Brain microvascular endothelial cell (primary cell): ENCODE measurements around the gene CACNG4.
"Not testable (repeated sequence)": the region's sequence is repeated elsewhere in the genome, so short reads cannot be mapped to it uniquely, and the experiment has no call there.

Experiments used
- DNase-seq: peaks from one replicate; pipeline ENCODE4 v3.0.0-alpha.2; 2020
- H3K27ac ChIP-seq: fragments of 250-450 bp; sonication (Bioruptor Pico); 2 replicates; pipeline ENCODE4 v1.5.1; 2020; ENCODE audit warnings: mild to moderate bottlenecking, moderate library complexity
- H3K27me3 ChIP-seq: fragments of 250-450 bp; sonication (Bioruptor Pico); replicated peaks from 2 replicates; pipeline ENCODE4 v1.5.1; 2020; ENCODE audit warnings: mild to moderate bottlenecking
- H3K36me3 ChIP-seq: fragments of 250-450 bp; sonication (Bioruptor Pico); replicated peaks from 2 replicates; pipeline ENCODE4 v1.5.1; 2020; ENCODE audit warnings: mild to moderate bottlenecking
- H3K4me3 ChIP-seq: 2 replicates; pipeline ENCODE4 v1.5.1; 2011; ENCODE audit warnings: low read depth, mild to moderate bottlenecking, control low read depth, low read length, moderate library complexity
- in situ Hi-C: cut with HindIII; loops from 2 replicates; pipeline ENCODE4 v1.10.0; 2017; ENCODE audit warnings: low sequenced_read_pairs, low pct_ligation_motif_present
- TF ChIP-seq, protein P1 (sequence below): IDR thresholded peaks from 2 replicates; pipeline ENCODE4 v1.5.1; 2011; ENCODE audit warnings: low read depth, mild to moderate bottlenecking, moderate library complexity, low read length, control low read depth, inconsistent platforms; ENCODE audit errors: missing control alignments

The CACNG4 gene

DNA sequence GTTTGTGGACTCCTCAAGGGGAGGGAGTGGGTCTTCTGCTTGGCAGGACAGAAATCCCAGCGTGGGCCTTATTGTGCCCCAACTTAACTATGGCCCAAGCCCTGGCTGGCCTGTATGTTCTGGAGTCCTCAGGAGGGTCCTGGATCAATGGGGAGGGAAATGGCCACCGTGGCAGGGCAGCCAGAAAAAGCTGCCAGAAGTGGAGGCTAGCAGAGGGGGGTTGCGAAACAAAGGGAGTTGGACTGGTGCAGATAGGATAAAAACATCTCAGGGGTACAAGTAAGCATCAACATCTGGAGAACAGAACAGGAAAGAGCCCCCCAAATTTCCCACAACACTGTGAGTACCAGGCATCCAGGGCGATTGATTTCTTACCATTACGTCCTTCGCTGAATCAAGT lies 76.1 kb downstream of the CACNG4 start:
- DNase-seq, result no peak
- Histone ChIP-seq H3K36me3 (no peaks in the 10 kb centered on the region), H3K4me3 (no peak overlapping the region), H3K27me3 (no peaks in the 10 kb centered on the region), H3K27ac (no peak overlapping the region)
- in situ Hi-C loops, result no loop called here
- TF ChIP-seq, protein P1, sequence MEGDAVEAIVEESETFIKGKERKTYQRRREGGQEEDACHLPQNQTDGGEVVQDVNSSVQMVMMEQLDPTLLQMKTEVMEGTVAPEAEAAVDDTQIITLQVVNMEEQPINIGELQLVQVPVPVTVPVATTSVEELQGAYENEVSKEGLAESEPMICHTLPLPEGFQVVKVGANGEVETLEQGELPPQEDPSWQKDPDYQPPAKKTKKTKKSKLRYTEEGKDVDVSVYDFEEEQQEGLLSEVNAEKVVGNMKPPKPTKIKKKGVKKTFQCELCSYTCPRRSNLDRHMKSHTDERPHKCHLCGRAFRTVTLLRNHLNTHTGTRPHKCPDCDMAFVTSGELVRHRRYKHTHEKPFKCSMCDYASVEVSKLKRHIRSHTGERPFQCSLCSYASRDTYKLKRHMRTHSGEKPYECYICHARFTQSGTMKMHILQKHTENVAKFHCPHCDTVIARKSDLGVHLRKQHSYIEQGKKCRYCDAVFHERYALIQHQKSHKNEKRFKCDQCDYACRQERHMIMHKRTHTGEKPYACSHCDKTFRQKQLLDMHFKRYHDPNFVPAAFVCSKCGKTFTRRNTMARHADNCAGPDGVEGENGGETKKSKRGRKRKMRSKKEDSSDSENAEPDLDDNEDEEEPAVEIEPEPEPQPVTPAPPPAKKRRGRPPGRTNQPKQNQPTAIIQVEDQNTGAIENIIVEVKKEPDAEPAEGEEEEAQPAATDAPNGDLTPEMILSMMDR, result no peak

DNA sequence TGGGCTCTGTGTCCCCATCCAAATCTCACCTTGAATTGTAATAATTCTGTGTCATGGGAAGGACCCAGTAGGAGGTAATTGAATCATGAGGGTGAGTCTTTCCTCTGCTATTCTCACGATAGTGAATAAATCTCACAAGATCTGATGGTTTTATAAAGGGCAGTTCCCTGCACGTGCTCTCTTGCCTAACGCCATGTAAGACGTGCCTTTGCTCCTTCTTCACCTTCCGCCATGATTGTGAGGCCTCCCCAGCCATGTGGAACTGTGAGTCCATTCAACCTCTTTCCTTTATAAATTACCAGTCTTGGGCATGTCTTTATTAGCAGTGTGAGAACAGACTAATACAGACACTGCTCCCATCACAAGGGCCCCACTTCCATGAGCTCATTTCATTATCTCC lies 76.6 kb downstream of the CACNG4 start:
- DNase-seq, H3K27ac ChIP-seq, in situ Hi-C loops, H3K27me3 ChIP-seq, H3K36me3 ChIP-seq, H3K4me3 ChIP-seq: not testable (repeated sequence)

DNA sequence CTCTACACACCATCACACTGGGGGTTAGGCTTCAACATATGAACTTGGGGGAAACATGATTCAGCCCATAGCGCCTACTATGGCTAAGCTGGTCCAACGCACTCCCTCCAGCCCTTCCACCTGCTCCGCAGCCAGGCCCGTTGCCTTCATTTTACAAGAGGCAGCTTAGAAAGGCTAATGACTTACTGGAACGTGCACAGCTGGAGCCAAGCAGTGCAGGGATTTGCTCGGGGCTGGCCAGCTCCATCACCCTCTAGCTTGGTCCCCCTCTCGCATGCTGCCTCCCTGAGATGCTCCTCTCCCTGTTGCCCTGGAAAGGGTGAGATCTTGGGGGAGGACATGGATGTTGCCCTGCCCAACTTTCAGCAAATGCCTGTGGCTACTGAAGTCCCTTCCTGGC lies 77.0 kb downstream of the CACNG4 start:
- Histone ChIP-seq H3K36me3 (no peaks in the 10 kb centered on the region), H3K27ac (no peak overlapping the region), H3K27me3 (no peaks in the 10 kb centered on the region), H3K4me3 (no peak overlapping the region)
- DNase-seq, result no peak
- TF ChIP-seq, protein P1, result no peak
- in situ Hi-C loops, result no loop called here

DNA sequence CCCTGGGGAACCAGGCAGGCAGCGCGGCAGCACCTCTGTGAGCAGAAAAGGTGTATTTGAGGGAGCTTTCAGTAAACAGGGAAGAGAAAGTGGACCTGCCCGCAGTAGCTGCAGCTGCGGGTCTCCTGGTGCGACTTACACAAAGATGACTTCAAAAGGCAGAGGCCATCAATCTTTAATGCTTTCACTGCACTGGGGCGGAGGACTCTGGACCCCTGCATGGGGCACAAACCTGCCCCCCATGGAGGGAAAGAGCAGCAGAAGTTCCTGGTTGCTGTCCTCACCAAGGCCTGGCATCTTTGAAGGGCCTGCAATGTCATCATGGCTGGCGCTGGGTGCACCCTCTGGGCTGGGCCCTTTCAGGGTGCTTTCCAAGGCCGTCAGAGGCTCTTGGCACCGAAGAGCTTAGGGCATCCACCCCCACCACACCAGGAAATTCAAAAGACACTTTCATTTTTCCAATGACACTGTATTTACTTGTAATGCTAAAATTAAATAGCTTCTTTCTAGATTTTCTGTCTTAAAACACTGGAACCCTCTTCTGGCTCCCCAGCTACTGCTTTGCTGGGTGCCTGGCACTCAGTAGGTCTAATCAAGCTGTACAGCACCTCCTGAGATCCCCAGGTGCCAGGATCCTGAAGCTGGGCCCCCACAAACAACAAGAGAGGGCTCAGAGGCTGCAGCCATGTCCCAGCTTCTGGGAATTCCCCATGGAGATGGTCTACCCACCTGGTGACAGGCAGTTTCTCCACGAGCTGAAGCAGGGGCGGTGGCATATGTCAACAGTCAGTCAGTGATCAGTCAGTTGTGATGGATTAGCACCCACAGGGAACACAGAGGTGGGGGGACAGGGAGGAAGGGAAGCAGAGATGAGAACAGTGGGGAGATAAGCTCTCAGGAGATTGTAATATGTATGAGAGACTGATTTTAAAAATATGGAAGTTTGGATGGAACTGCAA lies 77.7 kb downstream of the CACNG4 start:
- TF ChIP-seq, protein P1, result no peak
- in situ Hi-C loops, result no loop called here
- Histone ChIP-seq H3K27me3 (no peaks in the 10 kb centered on the region), H3K36me3 (no peaks in the 10 kb centered on the region), H3K27ac (no peak overlapping the region), H3K4me3 (no peak overlapping the region)
- DNase-seq, result no peak

DNA sequence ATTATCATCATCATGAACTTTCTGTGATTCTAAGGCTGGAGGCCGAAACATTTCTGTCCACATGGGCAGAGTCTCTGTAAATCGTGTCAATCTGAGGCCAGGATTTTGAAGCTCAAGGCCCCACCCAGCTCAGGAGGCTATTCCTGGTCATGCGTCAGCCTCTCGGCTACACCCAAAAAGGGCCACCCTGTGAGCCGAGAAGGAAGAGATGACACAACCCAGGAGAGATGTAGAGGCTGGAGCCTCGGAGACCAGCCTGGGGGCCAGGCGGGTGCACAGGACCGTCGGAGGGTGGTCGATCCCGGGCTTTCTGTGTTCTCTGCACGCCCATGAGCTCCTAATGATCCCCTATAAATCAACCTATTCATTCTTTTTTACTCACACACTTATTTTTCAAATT lies 78.8 kb downstream of the CACNG4 start:
- in situ Hi-C loops, result no loop called here
- Histone ChIP-seq H3K36me3 (no peaks in the 10 kb centered on the region), H3K27ac (no peak overlapping the region), H3K27me3 (no peaks in the 10 kb centered on the region), H3K4me3 (no peak overlapping the region)
- TF ChIP-seq, protein P1, result no peak
- no peak for DNase-seq

DNA sequence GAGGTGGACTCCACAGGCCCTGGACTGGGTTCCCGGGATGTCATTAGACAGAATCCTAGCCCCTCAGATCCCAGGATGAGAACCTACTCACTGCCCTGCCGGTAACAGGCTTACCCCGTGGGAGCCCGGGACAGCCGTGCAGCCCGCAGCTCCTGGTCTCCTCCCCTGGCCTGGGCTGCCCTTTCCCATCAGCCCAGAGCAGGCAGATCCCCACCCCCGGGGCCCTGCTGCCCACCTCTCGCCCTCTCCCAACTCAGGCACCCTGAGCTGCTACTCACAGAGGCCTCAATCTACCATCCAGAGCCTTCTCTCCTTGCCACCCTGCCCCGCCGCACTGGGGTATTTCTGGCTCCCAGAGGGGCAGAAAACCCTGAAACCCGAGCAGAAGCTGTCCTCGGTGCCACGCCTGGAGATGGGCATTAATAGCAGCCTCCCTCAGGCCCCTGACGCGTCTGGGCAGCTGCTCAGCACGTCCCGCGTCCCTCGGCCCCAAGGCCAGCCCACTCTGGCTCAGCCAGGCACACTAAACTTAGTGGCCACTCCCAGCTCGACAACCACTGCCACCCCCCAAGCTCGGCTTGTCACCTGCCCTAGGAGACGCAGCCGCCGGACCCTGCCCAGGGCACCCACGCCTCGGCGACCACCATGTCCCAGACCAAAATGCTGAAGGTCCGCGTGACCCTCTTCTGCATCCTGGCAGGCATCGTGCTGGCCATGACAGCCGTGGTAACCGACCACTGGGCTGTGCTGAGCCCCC lies 79.7 kb downstream of the CACNG4 start, which contains the start of gene CACNG1:
Gene CACNG1, plus strand, starts transcription at position 539 of the 757 bp plus-strand sequence. Its CDS starts 107 bp downstream, at position 646.
- TF ChIP-seq, protein P1, result no peak
- Histone ChIP-seq H3K27ac (no peak within 1 kb of the TSS), H3K4me3 (no peak within 1 kb of the TSS), H3K36me3 (no peaks in the 10 kb centered on the region), H3K27me3 (no peaks in the 10 kb centered on the region)
- in situ Hi-C loops, result no loop called here
- DNase-seq, result no peak
